ENCODE data around the gene NXPE1. TPM values are rescaled to one million over a fixed set of nuclear protein-coding genes. Genes with fewer than 3 reads are reported as not detected.

NXPE1 gene
- total and polyA plus RNA-seq, 9 donors: 0.07 to 1.0 (median 0.20) TPM; not detected in 5

GRCh38 chr11:114598461-114598860 is 38.8 kb upstream of the NXPE1 start:
- H3K4me3 ChIP-seq: no peak overlapping the region
- no peaks in the 10 kb centered on the region for H3K9me3 ChIP-seq
- H3K4me1 ChIP-seq (ENCODE audit: insufficient read depth): no peaks in the 10 kb centered on the region
- DNase-seq: no peak
- H3K27me3 ChIP-seq: no peaks in the 10 kb centered on the region
- TF ChIP-seq EP300 (IDR thresholded peaks at IDR 0.05): no peak
- no peak for TF ChIP-seq CTCF (IDR thresholded peaks at IDR 0.05)
- TF ChIP-seq POLR2A (IDR thresholded peaks at IDR 0.05): no peak
- no peaks in the 10 kb centered on the region for H3K36me3 ChIP-seq
- H3K27ac ChIP-seq: no peak overlapping the region
- intact Hi-C loops (cut with DNase I): no loop called here
- 84 to 89% (median 88%) methylated on average over 1 of the region's 1 CpG for WGBS, 3 donors

- intact Hi-C loops (cut with DNase I): no loop called here
- Histone ChIP-seq H3K9me3 (no peaks in the 10 kb centered on the region), H3K36me3 (no peaks in the 10 kb centered on the region), H3K4me3 (no peak overlapping the region), H3K27me3 (no peaks in the 10 kb centered on the region), H3K27ac (no peak overlapping the region), H3K4me1 (ENCODE audit: insufficient read depth) (no peaks in the 10 kb centered on the region)
- TF ChIP-seq CTCF (IDR thresholded peaks at IDR 0.05) (no peak), POLR2A (IDR thresholded peaks at IDR 0.05) (no peak), EP300 (IDR thresholded peaks at IDR 0.05) (no peak)
- 55 to 81% (median 77%) methylated on average over 1 of the region's 1 CpG for WGBS, 3 donors
- DNase-seq: no peak
Observed at GRCh38 chr11:114596175-114596919, 36.7 kb upstream of the NXPE1 start.

- Histone ChIP-seq H3K4me3 (no peak within 1 kb of the TSS), H3K27ac (no peak within 1 kb of the TSS), H3K36me3 (no peaks in the 10 kb centered on the region), H3K9me3 (no peaks in the 10 kb centered on the region), H3K4me1 (ENCODE audit: insufficient read depth) (no peaks in the 10 kb centered on the region), H3K27me3 (no peaks in the 10 kb centered on the region)
- 71 to 79% (median 75%) methylated on average over 2 of the region's 2 CpGs for WGBS, 3 donors
- TF ChIP-seq CTCF (IDR thresholded peaks at IDR 0.05): no peak
- no peak for TF ChIP-seq EP300 (IDR thresholded peaks at IDR 0.05)
- no peak for TF ChIP-seq POLR2A (IDR thresholded peaks at IDR 0.05)
- intact Hi-C loops (cut with DNase I): no loop called here
- DNase-seq: no peak
Observed at GRCh38 chr11:114595571-114595970, 35.9 kb upstream of the NXPE1 start, which contains the start of gene NXPE4. NXPE4 (minus strand) TSS chr11:114595786; CDS start chr11:114594759, 1,027 bp downstream.

- Histone ChIP-seq H3K27ac (no peak overlapping the region), H3K4me1 (ENCODE audit: insufficient read depth) (no peaks in the 10 kb centered on the region), H3K36me3 (no peaks in the 10 kb centered on the region), H3K4me3 (no peak overlapping the region), H3K27me3 (no peaks in the 10 kb centered on the region), H3K9me3 (peaks cover 0 to 3% of the 10 kb centered on the region in 2 donors)
- intact Hi-C loops (cut with DNase I): no loop called here
- 60 to 70% (median 69%) methylated on average over 3 of the region's 3 CpGs for WGBS, 3 donors
- TF ChIP-seq CTCF (IDR thresholded peaks at IDR 0.05): no peak
- TF ChIP-seq EP300 (IDR thresholded peaks at IDR 0.05): no peak
- TF ChIP-seq POLR2A (IDR thresholded peaks at IDR 0.05): no peak
- no peak for DNase-seq
Observed at GRCh38 chr11:114594703-114595102, 35.0 kb upstream of the NXPE1 start.

Measured in ovary (tissue), 9 donors.